HG03039 (cell line): ENCODE measurements around the gene TMPRSS13.
"Not testable (repeated sequence)": the region's sequence is repeated elsewhere in the genome, so short reads cannot be mapped to it uniquely, and the experiment has no call there.

ENCODE experiments used
- ATAC-seq: cut with Tn5 transposase; IDR thresholded peaks from one replicate; pipeline ENCODE4 v1.9.1; 2021; ENCODE audit warnings: mild to moderate bottlenecking, moderate library complexity; ENCODE audit not compliant: unreplicated experiment

TMPRSS13 gene

GRCh38 chr11:117929142-117929915, at the start of gene TMPRSS13:
TMPRSS13 (minus strand) TSS chr11:117929402; CDS start chr11:117929307, 95 bp downstream.
- ATAC-seq, result no peak

- no peak for ATAC-seq
These were observed 49.8 kb upstream of the TMPRSS13 start for GRCh38 chr11:117978991-117979390.

GRCh38 chr11:117978291-117978910, 49.2 kb upstream of the TMPRSS13 start:
- ATAC-seq, result not testable (repeated sequence)

DNA sequence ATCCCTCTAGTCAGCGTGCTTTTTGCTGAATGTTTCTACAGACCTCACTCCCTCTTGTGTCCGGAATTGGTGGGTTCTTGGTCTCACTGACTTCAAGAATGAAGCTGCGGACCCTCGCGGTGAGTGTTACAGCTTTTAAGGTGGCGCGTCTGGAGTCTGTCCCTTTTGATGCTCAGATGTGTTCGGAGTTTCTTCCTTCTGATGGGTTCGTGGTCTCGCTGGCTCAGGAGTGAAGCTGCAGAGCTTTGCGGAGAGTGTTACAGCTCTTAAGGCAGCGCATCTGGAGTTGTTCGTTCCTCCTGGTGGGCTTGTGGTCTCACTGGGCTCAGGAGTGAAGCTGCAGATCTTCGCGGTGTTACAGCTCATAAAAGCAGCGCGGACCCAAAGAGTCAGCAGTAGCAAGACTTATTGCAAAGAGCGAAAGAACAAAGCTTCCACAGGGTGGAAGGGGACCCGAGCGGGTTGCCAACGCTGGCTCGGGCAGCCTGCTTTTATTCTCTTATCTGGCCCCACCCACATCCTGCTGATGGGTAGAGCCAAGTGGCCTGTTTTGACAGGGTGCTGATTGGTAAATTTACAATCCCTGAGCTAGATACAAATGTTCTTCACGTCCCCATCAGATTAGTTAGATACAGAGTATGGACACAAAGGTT, 48.5 kb upstream of the TMPRSS13 start:
- ATAC-seq, result not testable (repeated sequence)

- ATAC-seq, result no peak
These were observed 47.8 kb upstream of the TMPRSS13 start for GRCh38 chr11:117977029-117977428.

GRCh38 chr11:117976445-117976844, 47.2 kb upstream of the TMPRSS13 start:
- ATAC-seq, result no peak

DNA sequence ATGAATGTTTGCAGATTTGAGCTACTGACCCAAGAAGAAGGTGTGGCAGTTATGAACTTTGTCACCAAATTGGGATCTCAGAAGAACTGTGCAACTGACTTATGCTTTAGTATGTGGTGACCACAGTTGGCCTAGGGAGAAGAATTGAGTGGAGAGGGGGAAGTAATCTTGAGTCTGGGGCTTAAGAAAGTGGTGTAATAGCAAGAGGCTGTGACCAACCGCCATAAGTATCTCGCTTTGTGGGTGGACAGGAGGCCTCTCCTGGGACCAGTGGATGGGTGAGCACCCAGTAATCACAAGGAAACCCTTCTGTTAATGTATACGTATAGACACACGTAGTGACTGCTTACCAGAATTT, 44.3 kb upstream of the TMPRSS13 start:
- ATAC-seq, result no peak

DNA sequence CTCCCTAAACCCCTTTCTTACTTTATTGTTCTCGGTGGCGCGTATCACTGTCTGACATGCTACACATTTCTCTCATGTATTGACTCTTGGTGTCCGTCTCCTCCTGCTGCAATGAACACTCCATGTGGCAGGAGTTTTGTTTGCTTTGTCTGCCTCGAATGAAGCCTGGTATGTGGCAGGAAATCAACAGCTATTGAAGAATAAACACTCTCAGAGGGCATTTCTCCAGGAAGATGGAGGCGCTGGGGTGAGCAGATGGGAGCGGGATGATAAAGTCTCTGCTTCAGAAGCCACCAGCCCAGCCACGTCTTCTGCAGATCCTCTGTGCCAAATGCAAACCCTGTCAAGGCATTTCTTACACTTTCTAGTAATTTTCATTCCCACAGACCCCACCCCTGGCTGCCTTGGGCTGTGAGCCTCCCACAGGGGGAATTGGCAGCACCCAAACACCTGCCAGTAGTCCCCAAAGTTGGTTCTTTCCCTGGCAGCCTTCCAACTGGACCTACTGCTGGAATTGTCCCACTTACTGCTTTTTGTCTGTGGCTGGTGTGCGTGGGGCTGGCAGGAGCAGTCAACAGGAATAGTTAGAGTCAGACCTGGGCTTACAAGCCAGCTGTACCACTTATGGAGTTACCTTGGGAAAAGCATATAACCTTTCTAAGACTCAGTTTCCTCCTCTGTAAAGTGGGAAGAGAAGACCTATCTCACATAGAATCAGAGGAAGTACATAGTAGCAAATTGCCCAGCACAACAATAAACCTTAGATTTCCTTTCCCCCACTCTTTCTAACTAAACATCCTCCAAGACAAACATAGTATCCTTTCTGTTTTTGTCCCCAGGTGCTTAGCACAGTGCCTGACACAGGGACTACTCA, 43.7 kb upstream of the TMPRSS13 start:
- no peak for ATAC-seq

DNA sequence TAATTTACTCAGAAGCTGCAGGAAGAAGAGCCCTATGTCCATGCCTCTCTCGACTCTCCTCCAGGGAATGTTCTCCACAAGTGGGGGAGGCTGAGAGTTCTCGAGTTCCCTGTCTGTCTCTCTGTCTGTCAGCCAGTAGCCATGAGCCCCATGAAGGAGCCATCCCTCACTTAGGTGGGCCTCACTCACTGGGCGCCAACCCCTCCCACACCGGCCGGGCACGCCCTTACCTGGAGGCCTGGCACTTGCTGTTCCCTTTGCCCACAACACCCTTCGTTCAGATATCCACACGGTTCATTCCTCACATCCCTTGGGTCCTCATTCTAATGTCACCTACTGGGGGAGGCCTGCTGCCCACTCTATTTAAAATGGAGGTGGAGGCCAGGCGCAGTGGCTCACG, 42.8 kb upstream of the TMPRSS13 start:
- ATAC-seq, result no peak

DNA sequence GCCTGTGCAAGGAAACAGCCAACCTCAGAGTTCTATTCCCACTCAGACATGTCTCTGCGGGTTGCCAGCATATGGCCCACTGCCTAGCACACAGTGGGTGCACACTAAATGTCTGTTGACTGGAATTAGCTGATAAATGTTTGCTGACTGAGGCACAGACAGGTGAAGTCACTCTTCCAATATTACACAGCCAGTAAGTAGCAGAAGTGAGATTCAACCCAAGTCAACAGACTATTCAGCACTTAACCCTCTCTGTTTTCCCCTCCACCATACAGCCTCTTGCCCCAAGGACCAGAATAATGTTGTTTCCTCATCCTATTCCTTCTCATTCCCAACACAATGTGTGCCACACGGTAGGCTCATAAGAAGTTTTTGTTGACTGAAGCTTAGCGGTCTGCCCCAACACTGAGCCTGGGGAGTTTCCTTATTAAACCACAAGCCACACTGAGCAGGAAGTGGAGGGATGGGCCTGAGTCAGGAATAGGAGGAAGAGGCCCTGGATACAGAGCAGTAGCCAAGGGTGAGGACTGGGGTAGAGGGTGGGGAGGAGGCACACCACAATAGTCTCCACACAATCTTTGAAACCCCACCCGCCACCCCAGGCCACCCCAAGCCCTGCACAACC, 41.3 kb upstream of the TMPRSS13 start:
- no peak for ATAC-seq

DNA sequence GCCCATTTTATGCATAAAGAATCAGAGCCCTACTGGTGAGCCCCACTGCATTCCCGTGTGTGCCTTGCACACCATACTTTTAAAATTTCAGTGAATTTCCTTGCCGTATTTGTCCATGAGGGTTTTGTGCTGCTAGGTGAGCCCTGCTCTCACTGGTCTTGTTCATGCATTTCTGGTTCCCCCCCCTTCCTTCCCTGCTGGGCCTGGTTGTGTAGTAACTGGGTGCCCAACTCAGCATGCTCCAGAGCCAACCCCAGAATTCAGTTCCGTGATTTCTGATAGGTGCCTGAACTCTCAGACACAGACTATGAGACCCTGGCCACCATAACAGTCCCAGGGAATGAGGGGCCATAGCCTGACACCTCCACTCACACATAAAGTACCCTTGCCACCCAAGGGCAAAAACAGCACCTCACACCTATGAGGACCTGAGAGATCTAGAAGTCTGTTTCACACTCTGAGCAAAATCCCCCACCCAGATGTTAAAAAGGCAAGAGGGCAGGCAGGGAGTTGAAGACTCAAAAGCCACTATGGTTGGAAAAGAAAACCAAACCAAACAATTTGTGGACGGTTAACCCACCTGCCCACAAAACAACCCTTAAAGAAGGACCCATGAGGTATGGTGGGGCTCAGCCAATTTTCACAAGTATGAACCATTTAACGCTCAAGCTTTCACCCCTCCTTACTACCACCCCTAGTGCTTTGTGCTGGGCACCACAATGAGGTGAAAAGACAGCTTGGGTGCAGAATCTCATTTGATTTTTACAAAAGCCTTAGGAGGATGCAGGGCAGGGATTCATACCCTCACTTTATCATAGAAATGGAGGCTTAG, 40.2 kb upstream of the TMPRSS13 start:
- no peak for ATAC-seq

- ATAC-seq, result no peak
These were observed 37.7 kb upstream of the TMPRSS13 start for GRCh38 chr11:117966908-117967307.

DNA sequence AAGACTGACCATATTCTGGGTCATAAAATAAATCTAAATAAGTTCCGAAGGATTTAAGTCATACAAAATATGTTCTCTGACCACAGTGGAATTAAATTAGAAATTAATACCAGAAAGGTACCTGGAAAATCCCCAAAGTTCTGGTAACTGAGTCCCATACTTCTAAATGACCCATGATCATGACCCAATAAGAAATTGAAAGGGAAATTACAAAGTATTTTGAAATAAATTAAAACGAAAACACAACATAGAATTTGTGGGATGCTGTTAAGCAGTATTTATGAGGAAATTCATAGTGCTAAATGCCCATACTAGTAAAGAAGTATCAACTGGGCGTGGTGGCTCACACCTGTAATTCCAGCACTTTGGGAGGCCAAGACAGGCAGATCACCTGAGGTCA, 33.6 kb upstream of the TMPRSS13 start:
- no peak for ATAC-seq

DNA sequence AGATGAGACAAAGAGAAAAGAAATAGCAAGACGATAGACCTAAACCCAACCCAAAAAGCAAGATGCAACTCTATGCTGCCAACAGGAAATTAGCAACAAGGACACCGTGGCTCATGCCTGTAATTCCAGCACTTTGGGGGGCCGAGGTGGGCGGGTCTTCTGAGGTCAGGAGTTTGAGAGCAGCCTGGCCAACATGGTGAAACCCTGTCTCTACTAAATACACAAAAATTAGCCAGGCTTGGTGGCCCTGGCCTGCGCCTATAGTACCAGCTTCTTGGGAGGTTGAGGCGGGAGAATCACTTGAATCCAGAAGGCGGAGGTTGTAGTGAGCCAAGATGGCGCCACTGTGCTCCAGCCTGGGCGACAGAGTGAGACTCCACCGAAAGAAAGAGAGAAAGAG, 32.7 kb upstream of the TMPRSS13 start:
- no peak for ATAC-seq

GRCh38 chr11:117960406-117960805, 31.2 kb upstream of the TMPRSS13 start:
- ATAC-seq, result no peak

GRCh38 chr11:117959438-117960149, 30.4 kb upstream of the TMPRSS13 start:
- no peak for ATAC-seq

DNA sequence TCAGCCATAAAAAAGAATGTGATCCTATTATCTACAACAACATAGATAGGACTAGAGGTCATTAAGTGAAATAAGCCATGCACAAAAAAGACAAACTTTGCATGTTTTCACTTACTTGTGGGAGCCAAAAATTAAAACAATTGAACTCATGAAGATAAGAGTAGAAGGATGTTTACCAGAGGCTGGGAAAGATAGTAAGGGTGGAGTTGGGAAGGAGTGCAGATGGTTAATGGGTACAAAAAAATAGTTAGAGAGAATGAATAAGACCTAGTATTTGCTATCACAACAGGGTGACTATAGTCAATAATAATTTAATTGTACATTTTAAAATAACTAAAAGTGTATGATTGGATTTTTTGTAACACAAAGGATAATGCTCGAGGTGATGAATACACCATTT, 29.7 kb upstream of the TMPRSS13 start:
- no peak for ATAC-seq

DNA sequence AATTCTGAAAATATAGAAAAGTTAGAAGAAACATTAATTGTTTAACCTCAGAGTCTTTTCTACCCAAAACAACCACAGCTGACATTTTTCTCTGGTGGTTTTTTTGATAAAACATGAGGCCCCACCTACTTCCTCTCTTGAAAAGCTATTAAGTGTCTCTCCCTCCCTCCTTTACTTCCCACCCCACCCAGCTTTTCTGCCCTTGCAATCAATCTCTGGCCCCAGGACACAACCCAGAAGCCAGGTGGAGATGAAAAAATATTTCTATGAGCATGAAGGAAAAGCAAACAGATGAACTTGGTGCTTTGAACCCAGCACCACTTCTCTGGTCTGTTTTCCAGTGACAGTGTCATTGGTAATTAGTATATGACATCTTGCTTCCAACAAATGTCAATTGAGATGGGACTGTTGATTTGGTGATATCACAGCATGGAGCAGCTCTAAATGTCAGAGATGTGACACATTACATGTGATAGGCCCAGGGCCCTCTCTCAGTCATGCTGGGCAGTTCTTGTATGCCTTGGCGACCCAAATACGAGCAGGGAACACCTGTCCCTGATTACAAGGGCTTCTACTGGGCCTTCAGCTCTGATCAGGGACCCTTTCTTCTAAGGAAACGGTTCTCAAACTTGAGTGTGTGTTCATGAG, 23.9 kb upstream of the TMPRSS13 start:
- ATAC-seq, result no peak
